NOMO-1 treated with DMSO at 0.1 percent for 48 hours (cell line): ENCODE results near the gene TAF9.
"Not testable (repeated sequence)": the region's sequence is repeated elsewhere in the genome, so short reads cannot be mapped to it uniquely, and the experiment has no call there.

Source experiments
- DNase-seq: peaks from one replicate; lab custom pipeline; 2025; ENCODE audit not compliant: unreplicated experiment; lab: John Stamatoyannopoulos, UW

TAF9 gene

GRCh38 chr5:69369340-69370121 is at the start of gene TAF9, which contains the start of the genes AK6 and RAD17:
Gene TAF9 (minus strand): TSS chr5:69369520. CDS start chr5:69365737, 3,783 bp downstream.
Gene AK6 (minus strand): TSS chr5:69369520. CDS start chr5:69369490, 30 bp downstream.
Gene RAD17 (plus strand): TSS chr5:69369818. CDS start chr5:69372209, 2,391 bp downstream.
- DNase-seq: peak; percentile 91

GRCh38 chr5:69418554-69418953 is 49.2 kb upstream of the TAF9 start:
- no peak for DNase-seq

DNA sequence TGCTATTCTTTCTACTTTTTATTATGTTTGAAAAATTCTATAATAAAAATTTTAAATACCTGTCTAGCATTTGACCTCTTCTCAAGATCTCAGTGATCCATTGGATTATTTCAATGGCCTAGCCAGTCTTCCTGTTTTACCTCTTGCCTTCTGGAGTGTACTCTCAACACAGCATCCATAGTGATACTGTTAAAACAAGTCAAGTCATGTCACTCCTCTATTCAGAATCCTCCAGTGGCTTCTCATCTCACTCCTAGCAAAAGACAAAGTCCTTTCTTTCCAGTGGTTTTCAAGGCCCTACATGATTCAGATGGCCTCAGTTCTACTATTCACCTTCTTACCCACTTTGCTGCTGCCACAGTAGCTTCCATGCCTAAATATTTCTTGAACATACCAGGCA is 47.4 kb upstream of the TAF9 start:
- DNase-seq: no peak

DNA sequence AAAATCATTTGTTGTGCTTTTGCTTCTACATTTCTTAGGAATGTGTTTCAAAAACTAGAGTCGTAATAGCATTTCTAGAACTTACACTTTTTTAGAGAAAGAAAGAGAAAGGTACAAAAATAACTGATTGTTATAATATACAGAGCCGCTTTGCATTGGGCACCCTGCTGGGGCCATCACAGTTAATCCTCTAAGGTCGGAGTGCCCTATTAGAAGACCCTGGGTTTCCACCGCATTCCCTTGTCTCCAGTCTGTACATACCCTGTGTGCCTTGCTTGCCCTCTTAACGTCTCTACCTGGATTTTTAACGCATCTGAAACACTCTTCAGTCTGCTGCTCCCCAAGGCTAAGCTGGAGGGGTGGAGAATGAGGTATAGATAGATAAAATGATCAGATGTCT is 46.9 kb upstream of the TAF9 start:
- DNase-seq: no peak

GRCh38 chr5:69415584-69415958 is 46.3 kb upstream of the TAF9 start:
- DNase-seq: no peak

DNA sequence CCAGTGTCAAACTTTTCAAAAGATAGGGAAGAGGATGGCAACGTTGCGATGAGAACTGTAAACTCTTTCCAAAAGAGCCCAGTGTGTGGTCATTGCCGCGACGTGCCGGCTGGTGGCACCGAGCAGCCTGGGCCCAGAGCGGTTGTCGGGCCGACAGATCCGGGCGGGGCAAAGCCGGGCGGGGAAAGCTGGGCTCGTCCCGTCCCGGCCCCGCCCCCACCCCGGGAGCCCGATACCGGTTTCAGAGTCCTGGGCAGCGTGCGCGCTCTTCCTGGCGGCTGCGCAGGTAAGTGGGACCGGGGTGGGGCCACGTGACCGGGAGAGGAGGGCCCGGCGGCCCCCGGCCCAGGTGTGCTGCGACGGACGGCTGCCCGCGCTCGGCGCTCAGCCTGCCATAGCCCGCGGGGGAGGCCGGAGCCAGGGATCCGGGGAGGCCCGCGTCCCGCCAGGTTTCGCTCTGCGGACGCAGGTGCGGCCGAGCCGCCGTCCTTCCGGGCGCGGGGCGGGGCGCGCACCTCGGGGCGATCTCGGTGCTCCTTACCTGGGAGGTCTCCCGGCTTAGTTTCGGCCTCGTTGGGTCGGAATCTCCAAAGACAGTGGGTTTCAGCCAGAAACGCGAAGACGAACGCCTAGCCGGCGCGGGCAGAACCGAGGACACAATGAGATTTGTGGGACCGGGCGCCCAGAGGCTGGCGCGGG is 45.7 kb upstream of the TAF9 start, which contains the start of gene MARVELD2:
MARVELD2 (plus strand) TSS at position 232 of the 699 bp plus-strand sequence. CDS start 4,270 bp downstream, outside the sequence.
- peak; percentile 21 for DNase-seq

DNA sequence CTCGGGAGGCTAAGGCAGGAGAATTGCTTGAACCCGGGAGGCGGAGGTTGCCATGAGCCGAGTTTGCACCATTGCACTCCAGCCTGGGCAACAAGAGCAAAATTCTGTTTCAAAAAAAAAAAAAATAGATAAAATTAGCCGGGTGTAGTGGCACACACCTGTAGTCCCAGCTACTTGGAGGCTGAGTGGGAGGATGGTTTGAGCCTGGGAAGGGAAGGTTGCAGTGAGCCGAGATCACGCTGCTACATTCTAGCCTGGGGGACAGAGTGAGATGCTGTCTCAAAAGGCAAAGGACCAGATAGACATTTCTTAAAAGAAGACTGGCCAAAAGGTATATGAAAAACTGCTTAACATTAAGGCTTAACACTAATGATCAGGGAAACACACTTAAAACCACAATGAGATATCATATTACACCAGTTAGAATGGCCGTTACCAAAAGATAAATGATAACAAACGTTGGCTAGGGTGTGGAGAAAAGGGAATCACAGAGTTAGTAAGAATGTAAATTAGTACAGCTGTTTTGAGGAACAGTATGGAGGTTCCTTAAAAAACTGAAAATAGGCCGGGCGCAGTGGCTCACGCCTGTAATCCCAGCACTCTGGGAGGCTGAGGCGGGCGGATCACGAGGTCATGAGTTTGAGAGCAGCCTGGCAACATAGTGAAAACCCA is 35.5 kb upstream of the TAF9 start:
- DNase-seq: no peak

DNA sequence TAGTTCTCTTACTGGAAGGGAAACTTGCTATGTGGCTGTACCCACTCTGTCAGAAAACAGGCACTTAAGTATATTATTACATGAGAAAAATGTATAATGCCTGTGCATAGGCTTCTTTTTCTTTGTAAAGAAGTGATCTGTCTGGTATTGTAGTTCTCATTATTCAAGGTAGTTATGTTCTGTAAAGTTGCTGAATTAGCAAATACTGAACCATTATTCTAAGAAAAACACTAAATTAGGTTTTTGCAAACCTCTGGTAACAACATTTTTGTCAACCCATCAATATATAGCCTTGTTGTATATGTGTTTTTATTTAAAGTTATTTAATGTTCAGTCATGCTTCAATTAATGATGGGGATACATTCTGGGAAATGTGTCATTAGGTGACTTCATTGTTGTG is 9.1 kb upstream of the TAF9 start:
- no peak for DNase-seq

DNA sequence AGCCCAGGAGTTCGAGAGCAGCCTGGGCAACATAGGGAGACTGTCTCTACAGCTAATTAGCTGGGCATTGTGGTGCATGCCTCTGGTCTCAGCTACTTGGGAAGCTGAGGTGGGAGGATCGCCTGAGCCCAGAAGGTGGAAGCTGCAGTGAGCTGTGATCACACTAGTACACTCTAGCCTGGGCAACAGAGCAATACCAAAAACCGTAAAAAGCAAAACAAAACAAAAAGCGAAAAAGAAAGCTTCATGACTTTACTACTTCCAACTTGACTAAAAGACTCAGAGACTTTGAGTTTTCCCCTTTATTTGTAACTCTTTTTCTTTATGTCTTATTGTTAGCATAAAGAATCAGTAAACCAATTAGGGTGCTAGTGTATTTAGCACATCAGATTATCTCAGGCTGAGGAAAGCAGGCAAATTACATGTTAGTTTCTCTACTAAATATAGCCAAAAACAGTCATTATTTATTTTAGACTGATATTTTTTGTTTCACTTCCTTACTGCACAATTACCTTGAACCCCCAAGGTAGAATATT is 5.7 kb upstream of the TAF9 start:
- DNase-seq: no peak

- no peak for DNase-seq
These were observed 3.1 kb upstream of the TAF9 start for GRCh38 chr5:69372394-69372793.

- DNase-seq: not testable (repeated sequence)
These were observed 1.0 kb upstream of the TAF9 start for GRCh38 chr5:69370335-69370734.

GRCh38 chr5:69368458-69369339 is 621 bp downstream of the TAF9 start:
- no peak for DNase-seq

DNA sequence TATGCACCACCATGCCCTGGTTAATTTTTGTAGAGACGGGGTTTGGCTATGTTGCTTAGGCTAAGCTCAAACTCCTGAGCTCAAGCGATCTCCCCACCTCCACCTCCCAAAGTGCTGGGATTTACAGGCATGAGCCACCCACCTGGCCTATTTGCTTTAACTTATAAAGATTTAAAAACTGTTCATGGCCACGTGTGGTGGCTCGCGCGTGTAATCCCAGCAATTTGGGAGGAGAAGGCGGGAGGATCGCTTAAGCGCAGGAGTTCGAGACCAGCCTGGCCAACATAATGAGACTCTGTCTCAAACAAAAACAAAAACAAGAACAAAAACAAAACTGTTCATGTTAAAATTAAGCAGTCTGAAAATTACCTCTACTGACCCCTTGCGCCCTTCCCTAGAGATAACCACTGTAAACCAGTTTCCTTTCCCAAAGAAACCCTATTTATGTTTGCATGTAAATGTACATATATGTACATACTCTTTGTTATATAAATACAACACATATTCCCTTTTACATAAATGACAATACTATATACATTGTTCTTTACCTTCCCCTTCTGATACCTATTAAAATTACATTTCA is 1.5 kb downstream of the TAF9 start:
- DNase-seq: peak; percentile 9

- DNase-seq: no peak
These were observed 4.5 kb downstream of the TAF9 start for GRCh38 chr5:69364850-69365249.

GRCh38 chr5:69364414-69364813 is 4.9 kb downstream of the TAF9 start:
- peak; percentile 45 for DNase-seq

DNA sequence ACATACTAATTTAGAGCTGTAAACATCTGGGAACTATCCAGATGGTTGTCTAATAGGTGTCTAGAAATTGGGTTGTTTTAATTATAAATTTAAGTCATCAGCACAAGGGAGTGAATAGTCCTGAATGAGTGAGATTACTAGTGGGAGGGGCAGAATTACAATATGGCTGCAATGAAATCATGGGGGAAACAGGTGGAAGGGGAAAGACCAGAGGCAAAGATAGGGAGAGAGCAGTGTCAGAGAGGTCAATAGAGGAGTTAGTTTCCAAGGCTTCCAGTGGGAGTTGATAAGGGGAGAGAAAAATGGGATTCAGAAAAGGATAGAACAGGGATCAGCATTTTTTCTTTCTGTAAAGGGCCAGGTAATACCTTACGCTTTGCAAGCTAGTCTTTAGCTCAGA is 8.9 kb downstream of the TAF9 start:
- DNase-seq: no peak

DNA sequence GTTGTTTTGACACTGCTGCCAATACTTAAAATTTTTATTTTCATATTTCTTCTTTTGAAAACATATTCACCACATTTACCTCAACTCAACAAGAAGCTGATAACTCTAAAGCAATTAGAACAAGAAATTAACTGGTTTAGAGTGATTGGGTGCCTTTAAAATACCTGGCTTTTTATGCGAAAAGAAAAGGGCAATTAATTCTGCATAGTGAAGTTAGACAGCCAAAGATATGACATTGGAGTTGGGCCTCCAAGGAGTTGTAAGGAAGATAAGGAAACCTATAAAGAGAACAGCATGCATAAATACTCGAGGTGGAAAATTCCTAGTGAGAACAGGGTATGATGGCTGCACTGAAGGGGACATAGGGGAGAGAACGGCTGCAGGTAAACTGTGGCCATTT is 9.6 kb downstream of the TAF9 start:
- DNase-seq: no peak

- no peak for DNase-seq
These were observed 18.7 kb downstream of the TAF9 start for GRCh38 chr5:69350664-69351063.

- no peak for DNase-seq
These were observed 26.2 kb downstream of the TAF9 start for GRCh38 chr5:69343083-69343482.
